ENCODE results near the gene MFSD8.
"Not testable (repeated sequence)": the region's sequence is repeated elsewhere in the genome, so short reads cannot be mapped to it uniquely, and the experiment has no call there.

Gene MFSD8, protein sequence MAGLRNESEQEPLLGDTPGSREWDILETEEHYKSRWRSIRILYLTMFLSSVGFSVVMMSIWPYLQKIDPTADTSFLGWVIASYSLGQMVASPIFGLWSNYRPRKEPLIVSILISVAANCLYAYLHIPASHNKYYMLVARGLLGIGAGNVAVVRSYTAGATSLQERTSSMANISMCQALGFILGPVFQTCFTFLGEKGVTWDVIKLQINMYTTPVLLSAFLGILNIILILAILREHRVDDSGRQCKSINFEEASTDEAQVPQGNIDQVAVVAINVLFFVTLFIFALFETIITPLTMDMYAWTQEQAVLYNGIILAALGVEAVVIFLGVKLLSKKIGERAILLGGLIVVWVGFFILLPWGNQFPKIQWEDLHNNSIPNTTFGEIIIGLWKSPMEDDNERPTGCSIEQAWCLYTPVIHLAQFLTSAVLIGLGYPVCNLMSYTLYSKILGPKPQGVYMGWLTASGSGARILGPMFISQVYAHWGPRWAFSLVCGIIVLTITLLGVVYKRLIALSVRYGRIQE

DNA sequence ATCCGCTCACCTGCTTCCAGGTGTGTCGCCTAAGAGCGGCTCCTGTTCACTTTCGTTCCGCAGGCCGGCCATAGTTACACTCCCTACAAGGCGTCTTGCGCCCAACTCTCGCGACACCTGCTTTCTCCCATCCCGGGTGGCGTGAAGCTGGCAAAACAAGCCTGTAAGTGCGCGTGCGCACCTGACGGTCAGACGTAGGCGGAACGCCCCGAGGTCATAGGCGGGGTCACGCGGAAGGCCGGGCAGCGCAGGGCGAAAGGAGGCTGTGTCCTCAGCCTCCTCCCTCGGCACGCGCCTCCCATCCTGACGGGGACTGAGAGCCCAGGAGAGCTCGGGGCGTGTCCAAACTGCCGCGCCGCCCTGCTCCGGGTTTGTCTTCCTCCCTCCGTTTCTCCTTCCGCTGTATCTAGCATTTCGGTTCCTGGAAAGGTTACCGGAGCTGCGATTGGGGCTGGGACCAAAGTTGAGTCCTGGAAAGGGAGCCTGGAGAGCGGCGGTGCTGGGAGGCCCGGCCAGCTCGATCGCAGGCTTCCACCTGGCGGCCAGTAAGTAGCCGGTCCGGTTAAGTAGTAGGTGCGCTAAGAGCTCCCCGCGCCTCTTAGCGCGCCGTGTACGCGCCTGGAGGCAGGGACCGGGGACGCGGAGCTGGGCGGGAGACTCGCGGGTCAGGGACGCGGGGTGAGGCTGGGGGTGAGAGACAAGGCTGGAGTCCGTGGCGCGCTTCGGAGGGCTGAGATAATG, at the start of gene MFSD8, which contains the start of gene ABHD18:
TSS of gene MFSD8 (minus strand) at position 112 of the 741 bp plus-strand sequence. CDS start at position 72, 40 bp downstream.
TSS of gene ABHD18 (plus strand) at position 345 of the 741 bp plus-strand sequence. CDS start 17,550 bp downstream, outside the sequence.
- peak; percentile 88 for DNase-seq (ENCODE audit: low read depth)

DNA sequence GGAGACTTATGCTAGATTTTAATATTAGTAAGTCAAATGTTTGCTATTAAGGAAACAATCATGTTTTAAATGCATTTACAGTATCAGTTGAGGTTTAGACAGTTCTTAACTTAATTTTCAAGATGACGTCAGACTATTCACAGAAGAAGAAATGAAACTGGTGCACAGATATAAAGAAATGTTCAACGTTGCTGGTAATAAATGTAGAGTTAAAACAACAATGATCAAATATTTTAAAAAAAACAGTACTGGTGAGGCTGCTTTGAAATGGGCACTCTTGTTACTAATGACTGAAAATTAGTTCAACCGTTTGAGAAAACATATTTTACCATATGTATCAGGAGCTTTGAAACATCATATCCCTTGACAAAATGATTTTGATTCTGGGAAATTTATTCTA, 44.5 kb upstream of the MFSD8 start:
- DNase-seq (ENCODE audit: low read depth) = no peak

DNA sequence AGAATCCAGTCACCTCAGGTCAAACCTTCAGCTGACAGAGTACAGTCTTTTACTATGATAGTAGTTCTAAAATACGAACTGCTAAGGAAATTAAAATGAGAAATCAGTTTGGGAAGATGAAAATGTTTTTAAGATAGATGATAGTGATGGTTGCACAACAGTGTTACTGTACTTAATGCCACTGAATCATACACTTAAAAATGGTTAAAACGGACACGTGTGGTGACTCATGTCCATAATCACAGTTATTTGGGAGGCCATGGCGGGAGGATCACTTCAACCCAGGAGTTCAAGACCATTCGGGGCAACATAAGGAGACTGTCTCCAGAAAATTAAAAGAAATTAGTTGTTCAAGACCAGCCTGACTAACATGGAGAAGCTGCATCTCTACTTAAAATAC, 41.6 kb upstream of the MFSD8 start:
- DNase-seq (ENCODE audit: low read depth) = no peak

DNA sequence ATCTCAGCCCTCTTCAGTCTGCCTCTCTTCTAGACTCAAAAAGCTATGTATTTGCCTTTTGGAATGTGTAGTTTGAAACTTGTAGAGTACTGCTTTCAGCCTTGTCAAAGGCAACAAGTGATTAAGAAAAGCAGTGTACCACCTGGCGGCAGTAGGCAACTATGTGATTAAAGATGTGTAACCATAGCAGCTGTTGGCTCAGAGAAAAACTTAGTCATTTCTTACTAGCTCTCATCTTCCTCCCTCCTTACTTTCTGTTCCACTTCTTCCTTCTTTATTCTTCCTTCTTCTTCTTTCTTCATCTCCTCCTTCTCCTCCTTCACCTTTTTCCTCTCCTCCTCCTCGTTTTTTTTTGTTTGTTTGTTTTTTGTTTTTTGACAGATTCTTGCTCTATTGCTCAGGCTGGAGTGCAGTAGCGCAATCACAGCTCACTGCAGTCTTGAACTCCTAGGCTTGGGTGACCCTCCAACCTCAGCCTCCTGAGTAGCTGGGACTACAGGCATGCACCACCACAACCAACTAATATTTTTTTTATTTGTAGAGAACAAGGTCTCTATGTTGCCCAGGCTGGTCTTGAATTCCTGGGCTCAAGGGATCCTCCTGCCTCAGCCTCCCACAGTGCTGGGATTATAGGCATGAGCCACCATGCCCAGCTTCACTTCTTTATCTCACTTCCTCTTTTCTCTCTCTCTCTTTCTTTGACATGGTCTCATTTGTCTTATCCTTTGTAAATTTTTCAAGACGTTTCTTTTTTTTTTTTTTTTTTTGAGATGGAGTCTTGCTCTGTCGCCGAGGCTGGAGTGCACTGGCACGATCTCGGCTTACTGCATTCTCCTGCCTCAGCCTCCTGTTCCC, 32.8 kb upstream of the MFSD8 start:
- no peak for DNase-seq (ENCODE audit: low read depth)

DNA sequence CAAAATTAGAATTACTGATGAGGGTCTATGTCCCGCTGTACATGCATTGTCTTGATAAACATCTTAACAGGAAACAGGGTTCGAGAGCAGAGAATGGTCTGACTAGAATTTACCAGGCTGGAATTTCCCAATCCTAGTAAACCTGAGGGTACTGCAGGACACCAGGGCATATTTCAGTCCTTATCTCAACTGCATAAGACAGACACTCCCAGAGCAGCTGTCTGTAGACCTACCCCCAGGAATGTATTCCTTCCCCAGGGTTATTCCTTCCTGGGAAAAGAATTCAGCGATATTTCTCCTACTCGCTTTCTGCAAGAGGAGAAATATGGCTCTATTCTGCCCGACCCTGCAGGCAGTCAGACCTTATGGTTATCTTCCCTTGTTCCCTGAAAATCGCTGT, 31.5 kb upstream of the MFSD8 start:
- DNase-seq (ENCODE audit: low read depth) = not testable (repeated sequence)

DNA sequence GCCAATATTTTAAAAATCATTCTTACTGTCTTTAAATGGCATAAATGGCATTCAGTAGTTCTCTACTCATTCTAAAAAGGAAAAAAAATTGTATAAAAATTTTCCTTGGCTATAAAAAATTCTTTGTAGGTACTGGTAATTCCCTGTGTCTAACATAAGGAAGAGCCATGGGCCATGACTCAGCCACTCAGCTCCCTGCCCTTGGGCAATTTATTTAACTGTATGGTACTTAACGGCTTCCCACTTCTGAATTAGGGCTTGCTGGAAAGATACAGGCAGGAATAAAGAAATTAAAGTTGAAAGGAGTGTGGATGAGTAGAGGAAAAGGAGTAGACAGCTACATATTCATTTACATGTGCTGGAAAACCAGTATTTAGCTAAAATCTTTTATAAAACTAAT, 30.8 kb upstream of the MFSD8 start:
- no peak for DNase-seq (ENCODE audit: low read depth)

DNA sequence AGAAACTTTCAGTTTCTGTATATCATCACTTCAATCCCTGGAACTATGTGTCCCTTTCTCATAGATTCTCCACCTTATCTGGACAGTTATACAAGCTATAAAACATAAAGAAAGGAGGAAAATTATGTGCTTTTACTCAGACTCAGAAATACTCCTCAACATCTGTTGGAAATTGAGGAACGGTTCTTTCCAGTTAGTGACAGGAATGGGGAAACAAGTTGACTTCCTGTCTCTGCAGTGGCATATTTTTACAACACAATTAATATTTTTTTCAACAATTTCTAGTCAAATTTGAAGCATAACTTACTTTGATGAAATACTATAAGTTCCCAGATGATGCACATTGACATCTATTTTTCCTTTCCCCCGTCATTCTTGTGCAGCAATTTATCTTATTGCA, 28.2 kb upstream of the MFSD8 start:
- DNase-seq (ENCODE audit: low read depth) = no peak

DNA sequence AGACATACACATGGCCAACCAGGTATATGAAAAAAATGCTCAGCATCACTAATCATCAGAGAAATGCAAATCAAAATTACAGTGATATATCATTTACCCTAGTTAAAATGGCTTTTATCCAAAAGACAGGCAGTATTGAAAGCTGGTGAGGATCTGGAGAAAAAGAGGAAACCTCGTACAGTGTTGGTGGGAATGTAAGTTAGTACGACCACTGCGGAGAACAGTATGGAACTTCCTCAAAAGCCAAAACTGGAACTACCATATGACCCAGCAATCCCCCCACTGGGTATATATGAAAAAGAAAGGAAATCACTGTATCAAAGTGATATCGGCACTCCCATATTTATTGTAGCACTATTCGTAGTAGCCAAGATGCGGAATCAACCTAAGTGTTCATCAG, 23.7 kb upstream of the MFSD8 start:
- no peak for DNase-seq (ENCODE audit: low read depth)

DNA sequence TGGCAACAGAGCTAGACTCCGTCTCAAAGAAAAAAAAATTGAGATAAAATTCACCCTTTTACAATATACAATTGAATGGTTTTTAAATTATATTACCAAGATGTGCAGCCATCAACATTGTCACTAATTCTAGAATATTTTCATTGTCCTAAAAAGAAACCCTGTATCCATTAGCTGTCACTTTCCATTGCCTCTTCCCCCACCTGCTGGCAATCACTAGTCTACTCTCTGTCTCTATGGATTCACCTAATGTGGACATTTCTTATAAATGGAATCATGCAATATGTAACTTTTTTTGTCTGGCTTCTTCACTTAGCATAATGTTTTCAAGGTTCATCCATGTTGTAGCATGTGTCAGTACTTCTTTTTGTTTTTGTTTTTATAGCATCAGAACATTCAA, 21.0 kb upstream of the MFSD8 start:
- no peak for DNase-seq (ENCODE audit: low read depth)

DNA sequence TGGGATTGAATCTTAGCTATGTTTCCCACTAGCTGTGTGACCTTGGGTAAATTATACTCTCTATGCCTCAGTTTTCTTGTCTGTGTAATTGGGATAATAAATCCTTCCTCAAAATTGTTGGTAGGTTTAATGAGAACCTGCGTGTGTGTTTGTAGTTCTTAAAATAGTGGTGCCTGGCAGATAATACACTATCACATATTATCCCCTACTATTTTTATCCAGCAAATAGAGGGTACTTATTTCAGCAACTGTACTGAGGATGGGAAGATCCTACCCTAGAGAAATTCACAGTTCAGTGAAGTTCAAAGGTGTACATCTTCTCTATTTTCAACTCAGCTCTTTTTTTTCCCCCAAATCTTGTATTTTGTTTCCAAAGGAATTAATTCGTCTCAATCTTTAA, 17.5 kb upstream of the MFSD8 start:
- no peak for DNase-seq (ENCODE audit: low read depth)

DNA sequence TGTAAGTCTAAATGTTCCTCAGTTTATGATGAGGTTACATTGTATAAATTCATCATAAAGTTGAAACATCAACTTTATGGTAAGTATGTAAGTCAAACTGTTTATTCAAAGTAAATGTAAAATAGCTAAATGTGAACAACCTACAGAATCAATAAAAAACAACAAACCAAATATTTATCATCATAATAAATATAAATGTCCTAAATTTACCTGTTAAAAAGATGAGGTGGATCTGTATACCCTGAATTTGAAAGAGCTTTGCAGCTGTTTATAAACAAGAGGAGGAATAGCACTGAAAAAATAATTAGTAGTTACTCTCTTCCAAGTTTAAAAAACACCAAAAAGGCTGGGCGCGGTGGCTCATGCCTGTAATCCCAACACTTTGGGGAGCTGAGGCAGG, 14.0 kb upstream of the MFSD8 start:
- no peak for DNase-seq (ENCODE audit: low read depth)

DNA sequence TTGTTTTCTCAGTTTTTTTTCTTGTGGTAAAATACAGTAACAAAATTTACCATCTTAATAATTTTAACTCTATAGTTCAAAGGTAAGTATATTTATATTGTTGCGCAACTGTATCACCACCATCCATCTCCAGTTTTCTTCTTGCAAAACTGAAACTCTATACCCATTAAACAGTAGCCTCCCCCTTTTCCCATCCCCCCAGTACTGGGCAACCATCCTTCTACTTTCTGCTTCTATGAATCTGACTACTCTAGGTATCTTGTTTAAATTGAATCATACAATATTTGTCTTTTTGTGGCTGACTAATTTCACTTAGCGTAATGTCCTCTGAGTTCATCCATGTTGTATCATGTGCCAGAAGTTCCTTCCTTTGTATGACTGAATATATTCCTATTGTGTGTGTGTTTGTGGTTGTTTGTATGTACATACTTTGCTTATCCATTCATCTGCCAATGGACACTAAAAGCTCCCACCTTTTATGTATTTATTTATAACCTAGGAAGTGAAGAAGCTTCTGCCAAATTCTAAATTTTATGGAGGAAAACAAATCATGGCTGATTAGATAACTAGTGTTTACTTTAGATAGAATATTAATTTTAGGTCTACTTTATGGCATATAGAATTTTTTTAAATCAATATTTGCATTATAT, 10.3 kb upstream of the MFSD8 start:
- no peak for DNase-seq (ENCODE audit: low read depth)

DNA sequence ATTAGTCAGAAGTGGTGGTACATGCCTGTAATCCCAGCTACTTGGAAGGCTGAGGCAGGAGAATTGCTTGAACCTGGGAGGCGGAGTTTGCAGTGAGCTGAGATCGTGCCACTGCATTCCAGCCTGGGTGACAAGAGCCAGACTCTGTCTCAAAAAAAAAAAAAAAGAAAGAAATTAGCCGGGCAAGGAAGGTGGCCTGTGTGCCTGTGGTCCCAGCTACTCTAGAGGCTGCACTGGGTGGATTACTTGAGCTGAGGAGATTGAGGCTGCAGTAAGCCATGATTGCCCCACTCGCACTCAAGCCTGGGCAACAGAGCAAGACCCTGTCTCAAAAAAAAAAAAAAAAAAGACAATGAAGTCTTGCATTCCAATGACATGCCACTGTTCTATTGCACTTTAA, 6.0 kb upstream of the MFSD8 start:
- DNase-seq (ENCODE audit: low read depth) = not testable (repeated sequence)

DNA sequence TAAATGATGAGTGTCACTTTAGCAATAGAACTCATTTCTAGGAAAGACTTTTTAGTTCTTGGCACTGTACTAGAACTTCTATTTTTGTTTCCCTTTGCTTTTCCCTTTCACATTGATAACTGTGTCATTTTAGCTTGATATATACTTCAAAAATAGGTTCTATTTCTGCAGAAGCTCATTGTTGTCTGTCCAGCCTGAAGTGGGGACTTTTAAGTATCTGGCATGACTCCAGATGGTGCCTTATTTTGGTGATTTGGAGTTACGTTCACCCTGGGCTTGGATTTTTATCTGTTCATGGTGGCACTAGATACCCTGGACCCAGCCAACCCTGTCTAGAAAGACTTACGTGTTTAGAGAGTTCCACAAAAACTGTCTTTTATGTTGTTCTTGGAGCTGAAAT, 3.6 kb upstream of the MFSD8 start:
- DNase-seq (ENCODE audit: low read depth) = no peak

DNA sequence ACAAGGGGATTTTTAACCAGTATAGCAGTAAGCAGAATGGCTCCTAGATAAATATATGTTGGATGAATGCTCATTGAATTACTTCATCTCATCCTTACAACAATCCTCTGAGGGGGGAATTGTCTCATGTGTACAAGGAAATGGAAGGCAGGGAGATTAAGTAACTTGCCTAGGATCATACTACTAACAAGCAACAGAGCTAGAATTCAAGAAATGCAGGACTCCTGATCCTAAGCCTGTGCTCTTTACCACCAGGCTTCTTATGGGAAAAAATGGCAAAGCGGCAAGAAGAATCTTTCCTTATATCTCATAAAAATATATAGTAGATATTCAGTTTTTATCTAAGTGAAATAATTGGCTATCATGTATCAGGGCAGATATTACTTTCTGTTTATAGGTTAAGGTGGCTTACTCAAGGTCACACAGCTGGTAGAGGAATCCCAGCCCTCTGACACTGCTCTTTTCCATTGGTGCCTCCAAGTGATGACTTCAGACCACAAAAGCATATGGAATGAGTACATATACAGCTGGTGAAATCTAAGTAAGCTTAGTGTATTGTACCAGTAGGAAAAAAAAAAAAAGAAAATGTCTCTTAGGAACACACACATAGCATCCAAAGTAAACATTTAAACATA, 2.3 kb upstream of the MFSD8 start:
- DNase-seq (ENCODE audit: low read depth) = no peak

DNA sequence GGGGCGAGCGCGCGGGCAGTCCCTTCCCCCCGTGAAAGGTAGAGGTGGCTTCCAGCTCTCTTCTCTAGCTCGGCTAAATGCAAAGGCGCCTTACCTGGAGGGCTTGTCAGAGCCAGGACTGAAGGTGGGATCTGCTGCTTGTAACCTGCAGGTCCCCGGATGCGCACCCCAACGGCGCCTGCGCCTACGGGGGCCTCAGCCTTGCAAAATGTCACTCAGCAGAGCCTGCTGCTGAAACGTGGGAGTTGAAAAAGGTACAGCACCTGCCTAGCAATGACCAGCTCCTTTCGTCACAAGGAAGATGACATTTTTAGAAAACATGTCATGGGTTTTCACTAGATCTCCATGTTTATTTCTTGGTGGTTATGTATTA, 816 bp upstream of the MFSD8 start:
- DNase-seq (ENCODE audit: low read depth) = no peak

DNA sequence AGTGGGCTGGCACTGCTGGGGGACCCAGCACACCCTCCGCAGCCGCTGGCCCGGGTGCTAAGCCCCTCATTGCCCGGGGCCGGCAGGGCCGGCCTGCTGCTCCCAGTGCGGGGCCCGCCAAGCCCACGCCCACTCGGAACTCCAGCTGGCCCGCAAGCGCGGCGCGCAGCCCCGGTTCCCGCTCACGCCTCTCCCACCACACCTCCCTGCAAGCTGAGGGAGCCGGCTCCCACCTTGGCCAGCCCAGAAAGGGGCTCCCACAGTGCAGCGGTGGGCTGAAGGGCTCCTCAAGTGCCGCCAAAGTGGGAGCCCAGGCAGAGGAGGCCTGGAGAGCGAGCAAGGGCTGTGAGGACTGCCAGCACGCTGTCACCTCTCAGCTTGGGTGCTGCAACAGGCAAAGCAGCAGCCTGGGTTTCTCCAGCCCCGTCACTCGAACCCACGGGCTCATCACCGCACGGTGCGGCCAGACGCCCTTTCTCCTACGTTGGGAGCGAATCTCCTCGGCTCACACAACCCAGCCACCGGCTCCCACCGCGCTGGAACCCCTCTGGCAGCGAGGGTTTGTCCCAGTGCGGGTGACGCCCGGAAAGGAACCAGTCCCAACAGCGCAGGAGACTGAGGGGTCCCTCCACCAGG, 429 bp downstream of the MFSD8 start:
- DNase-seq (ENCODE audit: low read depth) = not testable (repeated sequence)

DNA sequence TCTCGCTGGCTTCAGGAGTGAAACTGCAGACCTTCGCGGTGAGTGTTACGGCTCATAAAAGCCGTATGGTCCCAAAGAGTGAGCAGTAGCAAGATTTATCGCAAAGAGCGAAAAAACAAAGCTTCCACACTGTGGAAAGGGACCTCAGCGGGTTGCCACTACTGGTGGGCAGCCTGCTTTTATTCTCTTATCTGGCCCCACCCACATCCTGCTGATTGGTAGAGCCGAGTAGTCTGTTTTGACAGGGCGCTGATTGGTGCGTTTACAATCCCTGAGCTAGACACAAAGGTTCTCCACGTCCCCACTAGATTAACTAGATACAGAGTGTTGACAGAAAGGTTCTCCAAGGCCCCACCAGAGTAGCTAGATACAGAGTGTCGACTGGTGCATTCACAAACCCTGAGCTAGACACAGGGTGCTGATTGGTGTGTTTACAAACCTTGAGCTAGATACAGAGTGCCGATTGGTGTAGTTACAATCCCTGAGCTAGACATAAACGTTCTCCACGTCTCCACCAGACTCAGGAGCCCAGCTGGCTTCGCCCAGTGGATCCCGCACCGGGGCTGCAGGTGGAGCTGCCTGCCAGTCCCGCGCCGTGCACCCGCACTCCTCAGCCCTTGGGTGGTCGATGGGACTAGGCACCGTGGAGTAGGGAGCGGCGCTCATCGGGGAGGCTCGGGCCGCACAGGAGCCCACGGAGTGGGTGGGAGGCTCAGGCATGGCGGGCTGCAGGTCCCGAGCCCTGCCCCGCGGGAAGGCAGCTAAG, 1.2 kb downstream of the MFSD8 start:
- DNase-seq (ENCODE audit: low read depth) = not testable (repeated sequence)

DNA sequence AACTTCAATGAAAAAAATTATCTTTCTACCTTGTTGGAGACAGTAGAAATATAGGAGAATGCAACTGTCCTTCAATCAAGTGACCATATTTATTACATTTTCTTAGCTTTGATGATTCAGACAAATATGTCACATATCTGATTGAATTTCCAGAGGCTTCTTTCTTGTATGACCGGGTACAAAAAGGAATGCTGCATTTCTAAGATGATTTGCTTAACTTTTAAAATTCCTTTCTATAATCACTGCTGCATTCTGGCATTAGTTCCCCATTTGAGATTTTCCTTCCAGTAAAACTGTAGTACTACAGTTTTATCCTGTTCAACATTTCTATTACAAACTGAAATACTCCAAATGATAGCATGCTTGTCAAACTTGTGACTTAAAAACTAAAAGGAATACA, 5.2 kb downstream of the MFSD8 start:
- DNase-seq (ENCODE audit: low read depth) = no peak

DNA sequence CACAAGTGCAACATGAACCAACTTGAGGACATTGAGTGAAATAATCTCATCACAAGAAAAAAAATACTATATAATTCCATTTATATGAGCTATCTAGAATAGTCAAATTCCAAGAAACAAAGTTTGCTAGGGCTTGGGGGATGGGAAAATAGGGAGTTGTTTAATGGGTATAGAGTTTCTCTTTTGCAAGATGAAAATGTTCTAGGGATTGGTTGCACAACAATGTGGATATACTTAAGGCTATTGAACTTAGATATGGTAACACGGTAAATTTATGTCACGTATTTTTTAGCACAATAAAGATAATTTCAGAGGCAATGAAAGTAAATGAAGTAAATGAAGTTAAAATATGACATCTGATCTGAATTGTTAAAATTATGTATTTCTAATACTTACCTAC, 7.9 kb downstream of the MFSD8 start:
- no peak for DNase-seq (ENCODE audit: low read depth)
